ENCODE results near the gene LRFN2. TPM values are rescaled to one million over a fixed set of nuclear protein-coding genes. Genes with fewer than 3 reads are reported as not detected.

Gene LRFN2
- total and polyA plus RNA-seq, 2 of the 8 experiments (the other 6 are each of a cell fraction or from before 2014, with no cell fraction given): 2.3 TPM

DNA sequence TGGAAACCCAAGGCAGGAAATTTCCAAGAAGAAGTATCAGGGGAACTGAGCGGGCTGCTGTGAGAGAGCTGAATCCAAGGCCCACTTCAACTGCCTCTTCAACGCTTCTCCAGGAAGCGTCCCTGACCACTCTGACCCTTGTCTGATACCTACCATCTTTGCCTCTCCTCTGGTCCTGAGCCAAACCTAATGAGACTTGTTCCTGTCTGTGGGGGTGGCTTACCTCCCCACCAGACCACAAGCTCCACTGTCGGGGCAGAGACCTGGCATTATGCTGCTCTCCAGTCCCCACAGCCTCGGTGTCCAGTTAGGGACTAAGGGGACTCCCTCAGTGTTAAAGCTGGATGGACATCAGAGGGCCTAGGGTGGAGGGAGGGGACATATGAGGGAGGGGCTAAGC lies 49.7 kb downstream of the LRFN2 start:
- no peak for FAIRE-seq
- Histone ChIP-seq H4K20me1 (replicated peaks in 1 of 2; ENCODE audit: control insufficient read depth in 1 of 2, insufficient read depth in 2 of 2, low read length in 2 of 2) (no peaks in the 10 kb centered on the region), H2BK15ac (ENCODE audit: low read length) (0 out of 2 replicates have a peak overlapping the region, but pooled peaks have one; percentile 95), H3K27ac (ENCODE audit: low read depth, low read length) (no peak overlapping the region), H3K4ac (replicated peaks; ENCODE audit: insufficient read length, low read depth, low read length) (no peak overlapping the region), H3K23me2 (ENCODE audit: low read depth, low read length) (no peaks in the 10 kb centered on the region), H3K9ac (replicated peaks in 1 of 4; ENCODE audit: extremely low read depth in 1 of 4, low read depth in 3 of 4, low read length in 3 of 4) (no peak overlapping the region), H2BK120ac (replicated peaks; ENCODE audit: low read depth, low read length) (no peak overlapping the region), H2BK12ac (ENCODE audit: low read depth, low read length) (peak overlapping the region; percentile 6; the same call in 1 of the 2 replicates), H2BK5ac (ENCODE audit: low read depth, low read length) (no peak overlapping the region), H3K14ac (ENCODE audit: insufficient read length) (no peak overlapping the region), H3K4me3 (ENCODE audit: extremely low read depth in 1 of 4, insufficient read depth in 2 of 4, low read depth in 3 of 4, low read length in 4 of 4) (no peak overlapping the region), H2AFZ (ENCODE audit: low read length) (no peak overlapping the region), H3K27me3 (replicated peaks in 1 of 4; ENCODE audit: control insufficient read depth in 3 of 4, extremely low read depth in 1 of 4, insufficient read depth in 3 of 4, low read length in 3 of 4) (no peaks in the 10 kb centered on the region), H4K91ac (replicated peaks; ENCODE audit: insufficient read length, low read length) (no peak overlapping the region), H3K4me2 (ENCODE audit: insufficient read depth in 1 of 2, low read depth in 2 of 2, low read length in 2 of 2) (no peak overlapping the region), H3K9me3 (ENCODE audit: insufficient read depth in 2 of 2, low read depth in 1 of 2, low read length in 1 of 2) (no peaks in the 10 kb centered on the region), H3K79me2 (ENCODE audit: control insufficient read depth in 1 of 2, insufficient read depth in 2 of 2, low read length in 2 of 2) (no peaks in the 10 kb centered on the region), H3K79me1 (ENCODE audit: low read depth, low read length) (no peaks in the 10 kb centered on the region), H3K18ac (ENCODE audit: extremely low read depth, low read length) (no peak overlapping the region), H3K4me1 (replicated peaks in 1 of 4; ENCODE audit: control insufficient read depth in 3 of 4, insufficient read depth in 4 of 4, low read length in 3 of 4) (peaks cover 6 to 17% (median 12%) of the 10 kb centered on the region in 4 experiments; a peak in 6 of 7 replicates), H3K56ac (replicated peaks; ENCODE audit: insufficient read length, low read depth, low read length) (no peak overlapping the region), H3K23ac (ENCODE audit: insufficient read length) (no peak overlapping the region), H3K36me3 (ENCODE audit: control insufficient read depth in 2 of 4, insufficient read depth in 4 of 4, low read length in 3 of 4) (no peaks in the 10 kb centered on the region), H2BK20ac (ENCODE audit: low read length) (0 out of 2 replicates have a peak overlapping the region, but pooled peaks have one; percentile 69), H4K8ac (ENCODE audit: extremely low read depth, insufficient read depth, low read length) (no peak overlapping the region; the same call in 1 of the 2 replicates), H4K5ac (ENCODE audit: insufficient read length, low read depth, low read length) (no peak overlapping the region), H2AK5ac (ENCODE audit: low read depth, low read length) (no peak overlapping the region)
- CTCF ChIA-PET (ENCODE audit: partially characterized antibody): interaction anchor here (0.8 to 8.6 kb wide), 18 partner anchors 10 to 213 kb away, joined by 3 to 100 read pairs (median 8); partner anchors contain the start of gene LRFN2
- POLR2A ChIA-PET (ENCODE audit: partially characterized antibody): interaction anchor here (2.3 kb wide), 1 partner anchor 8 kb away, joined by 7 read pairs; no protein-coding TSS in a partner anchor
- TF ChIP-seq RXRA (IDR thresholded peaks at IDR 0.05; ENCODE audit: insufficient read depth, low read depth, low read length) (no peak), TAF7 (optimal IDR thresholded peaks at IDR 0.05; ENCODE audit: borderline replicate concordance, low read depth, low read length) (no peak), CTCF (IDR thresholded peaks at IDR 0.05; ENCODE audit: control extremely low read depth in 1 of 3, insufficient read depth in 1 of 3, low read depth in 1 of 3, low read length in 3 of 3) (no peak)
- no peak for DNase-seq (ENCODE audit: low read depth in 1 of 2, low spot score in 2 of 2)
- 94% methylated on average over 5 of the region's 5 CpGs; no CpG with 5 or more reads in 1 of the 2 experiments for WGBS, 2 experiments (ENCODE audit: extremely low coverage in 1 of 2, insufficient coverage in 1 of 2, insufficient read length in 1 of 2, insufficient replicate concordance in 2 of 2, low coverage in 1 of 2, low lambda C conversion rate in 2 of 2, missing lambda C conversion rate in 1 of 2)

Measured in H1 (cell line).